ENCODE data around the gene CR1. TPM values are rescaled to one million over a fixed set of nuclear protein-coding genes. Genes with fewer than 3 reads are reported as not detected.

Gene CR1
- total and polyA plus RNA-seq, 9 of the 15 experiments (the other 6 are each of a cell fraction or from before 2014, with no cell fraction given): 0.07 to 0.47 (median 0.18) TPM

- no peak for TF ChIP-seq PBX2 (CRISPR knock-in tag; IDR thresholded peaks at IDR 0.05; ENCODE audit: low read depth)
- no peak for TF ChIP-seq PBX2 (tag; conservative IDR thresholded peaks at IDR 0.05; ENCODE audit: low read depth)
- TF ChIP-seq STAT5A (IDR thresholded peaks at IDR 0.05; ENCODE audit: borderline replicate concordance, low read length): peak; percentile 45
- TF ChIP-seq HDAC6 (IDR thresholded peaks at IDR 0.05; ENCODE audit: low read depth, low read length): no peak
- TF ChIP-seq PRMT5 (CRISPR knock-in tag; IDR thresholded peaks at IDR 0.05): no peak
- TF ChIP-seq BACH1 (tag; IDR thresholded peaks at IDR 0.05): peak; percentile 56
- TF ChIP-seq ARHGAP35 (IDR thresholded peaks at IDR 0.05; ENCODE audit: partially characterized antibody): peak; percentile 48
- TF ChIP-seq SNRNP70 (optimal IDR thresholded peaks at IDR 0.05; ENCODE audit: low read depth, low read length): no peak
- no peak for TF ChIP-seq AFF4 (CRISPR knock-in tag; IDR thresholded peaks at IDR 0.05)
- peak; percentile 57; the same call in 1 of the 2 replicates for TF ChIP-seq ZNF316 (IDR thresholded peaks at IDR 0.05)
- no peak for TF ChIP-seq REST (IDR thresholded peaks at IDR 0.05; ENCODE audit: borderline replicate concordance)
- no peak for TF ChIP-seq REST (CRISPR knock-in tag; IDR thresholded peaks at IDR 0.05; ENCODE audit: low read depth)
Measured at GRCh38 chr1:207605444-207606361, 109.7 kb downstream of the CR1 start (continued).
